Left lung (tissue), 10 donors: ENCODE results near the gene IFTAP. TPM values are rescaled to one million over a fixed set of nuclear protein-coding genes. Genes with fewer than 3 reads are reported as not detected.
A peak's percentile ranks its signal among the peaks of the same experiment; 100 is the strongest.

Source experiments
- ATAC-seq: fragments of 200-7000 bp; cut with Tn5 transposase; one replicate; pipeline ENCODE4 v1.9.1; 2020; ENCODE audit warnings: moderate library complexity
- DNase-seq, 4 donors: peaks; one replicate each; pipeline ENCODE4 v3.0.0-alpha.2; 2013 to 2020
- H3K27ac ChIP-seq, 2 donors: fragments of 200-600 bp; sonication (generic) in 1 of 2; one replicate each; pipeline versions ENCODE4 v1.5.0 to v1.8.0; 2020 to 2021
- H3K27me3 ChIP-seq, 2 donors: fragments of 200-600 bp; sonication (generic) in 1 of 2; one replicate each; pipeline versions ENCODE4 v1.5.0 to v1.8.0; 2020 to 2021
- H3K36me3 ChIP-seq, 2 donors: fragments of 200-600 bp; sonication (generic) in 1 of 2; one replicate each; pipeline versions ENCODE4 v1.5.0 to v1.8.0; 2020 to 2021
- H3K4me1 ChIP-seq, 2 donors: fragments of 200-600 bp; one replicate each; pipeline ENCODE4 v1.8.0; 2021
- H3K4me3 ChIP-seq, 2 donors: fragments of 200-600 bp; sonication (generic) in 1 of 2; one replicate each; pipeline versions ENCODE4 v1.5.0 to v1.8.0; 2020 to 2021; ENCODE audit warnings: mild to moderate bottlenecking in 1 of 2
- H3K9me3 ChIP-seq, 2 donors: fragments of 200-600 bp; sonication (generic) in 1 of 2; one replicate each; pipeline versions ENCODE4 v1.5.0 to v1.8.0; 2020 to 2021
- intact Hi-C, 2 donors: fragments of 100-400 bp; cut with DNase I; formaldehyde crosslinking; loops; one replicate each; pipeline versions ENCODE4 v1.11.2 to v1.14.2; 2022
- polyA plus RNA-seq, 6 donors: library from polyadenylated mRNA; unstranded; fragments of 120-200 nt; gene quantifications; one replicate each; pipeline ENCODE4 v1.2.1, GENCODE V29; 2013; ENCODE audit not compliant: insufficient read length in 6 of 6
- total RNA-seq, 2 donors: library from RNA; stranded (reverse); fragmentation: NEBNext Ultra II Directional; extraction: Animal tissue kit (Norgen Biotek cat#: 25700); gene quantifications; one replicate each; pipeline ENCODE4 v1.2.1, GENCODE V29; 2021
- TF ChIP-seq, protein P1 (sequence below), 2 donors: fragments of 200-600 bp; sonication (generic) in 1 of 2; IDR thresholded peaks; one replicate each; pipeline versions ENCODE4 v1.5.0 to v1.8.0; 2021; ENCODE audit warnings: antibody characterized with exemption in 2 of 2
- donor health status: DM: no; HTN: yes; CAD: no.
- donor health status: DM: no; HTN: no; CAD: no.

IFTAP gene
- total and polyA plus RNA-seq, 8 donors = 11.8 to 53.9 (median 48.4) TPM

DNA sequence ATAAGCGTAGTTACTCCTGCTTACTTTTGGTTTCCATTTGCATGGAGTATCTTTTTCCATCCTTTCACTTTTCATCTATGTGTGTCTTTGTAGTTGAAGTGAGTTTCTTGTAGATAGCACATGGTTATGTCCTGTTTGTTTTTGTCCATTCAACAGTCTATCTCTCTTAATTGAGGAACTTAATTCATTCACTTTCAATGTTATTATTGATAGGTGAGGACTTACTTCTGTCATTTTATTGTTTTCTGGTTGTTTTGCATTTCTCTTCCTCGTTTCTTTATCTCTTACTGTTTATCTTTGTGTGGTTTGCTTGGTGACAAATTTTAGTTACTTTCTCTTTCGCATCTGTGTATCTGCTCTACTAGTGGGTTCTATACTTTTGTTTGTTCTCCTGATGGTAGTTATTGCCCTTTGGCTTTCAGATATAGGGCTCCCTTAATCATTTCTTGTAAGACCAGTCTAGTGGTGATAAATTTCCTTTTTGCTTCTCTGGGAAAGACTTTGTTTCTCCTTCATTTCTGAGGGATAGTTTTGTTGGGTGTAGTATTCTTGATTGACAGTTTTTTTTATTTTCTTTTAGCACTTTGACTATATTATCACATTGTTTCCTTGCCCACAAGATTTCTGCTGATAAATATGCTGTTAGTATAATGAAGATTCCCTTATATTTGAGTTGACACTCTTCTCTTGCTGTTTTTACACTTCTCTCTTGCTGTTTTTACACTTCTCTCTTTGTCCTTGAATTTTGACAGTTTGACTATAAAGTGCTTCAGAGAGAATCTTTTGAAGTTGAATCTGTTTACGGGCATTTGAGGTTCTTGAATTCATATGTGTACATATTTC lies 35.5 kb upstream of the IFTAP start:
- no peak for ATAC-seq
- Histone ChIP-seq H3K27ac (no peak overlapping the region), H3K9me3 (peaks cover 0 to 5% of the 10 kb centered on the region in 2 donors), H3K27me3 (no peaks in the 10 kb centered on the region), H3K36me3 (no peaks in the 10 kb centered on the region), H3K4me3 (no peak overlapping the region), H3K4me1 (no peaks in the 10 kb centered on the region)
- DNase-seq = no peak
- intact Hi-C loops = no loop called here
- TF ChIP-seq, protein P1, sequence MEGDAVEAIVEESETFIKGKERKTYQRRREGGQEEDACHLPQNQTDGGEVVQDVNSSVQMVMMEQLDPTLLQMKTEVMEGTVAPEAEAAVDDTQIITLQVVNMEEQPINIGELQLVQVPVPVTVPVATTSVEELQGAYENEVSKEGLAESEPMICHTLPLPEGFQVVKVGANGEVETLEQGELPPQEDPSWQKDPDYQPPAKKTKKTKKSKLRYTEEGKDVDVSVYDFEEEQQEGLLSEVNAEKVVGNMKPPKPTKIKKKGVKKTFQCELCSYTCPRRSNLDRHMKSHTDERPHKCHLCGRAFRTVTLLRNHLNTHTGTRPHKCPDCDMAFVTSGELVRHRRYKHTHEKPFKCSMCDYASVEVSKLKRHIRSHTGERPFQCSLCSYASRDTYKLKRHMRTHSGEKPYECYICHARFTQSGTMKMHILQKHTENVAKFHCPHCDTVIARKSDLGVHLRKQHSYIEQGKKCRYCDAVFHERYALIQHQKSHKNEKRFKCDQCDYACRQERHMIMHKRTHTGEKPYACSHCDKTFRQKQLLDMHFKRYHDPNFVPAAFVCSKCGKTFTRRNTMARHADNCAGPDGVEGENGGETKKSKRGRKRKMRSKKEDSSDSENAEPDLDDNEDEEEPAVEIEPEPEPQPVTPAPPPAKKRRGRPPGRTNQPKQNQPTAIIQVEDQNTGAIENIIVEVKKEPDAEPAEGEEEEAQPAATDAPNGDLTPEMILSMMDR (IDR thresholded peaks at IDR 0.05) = no peak

DNA sequence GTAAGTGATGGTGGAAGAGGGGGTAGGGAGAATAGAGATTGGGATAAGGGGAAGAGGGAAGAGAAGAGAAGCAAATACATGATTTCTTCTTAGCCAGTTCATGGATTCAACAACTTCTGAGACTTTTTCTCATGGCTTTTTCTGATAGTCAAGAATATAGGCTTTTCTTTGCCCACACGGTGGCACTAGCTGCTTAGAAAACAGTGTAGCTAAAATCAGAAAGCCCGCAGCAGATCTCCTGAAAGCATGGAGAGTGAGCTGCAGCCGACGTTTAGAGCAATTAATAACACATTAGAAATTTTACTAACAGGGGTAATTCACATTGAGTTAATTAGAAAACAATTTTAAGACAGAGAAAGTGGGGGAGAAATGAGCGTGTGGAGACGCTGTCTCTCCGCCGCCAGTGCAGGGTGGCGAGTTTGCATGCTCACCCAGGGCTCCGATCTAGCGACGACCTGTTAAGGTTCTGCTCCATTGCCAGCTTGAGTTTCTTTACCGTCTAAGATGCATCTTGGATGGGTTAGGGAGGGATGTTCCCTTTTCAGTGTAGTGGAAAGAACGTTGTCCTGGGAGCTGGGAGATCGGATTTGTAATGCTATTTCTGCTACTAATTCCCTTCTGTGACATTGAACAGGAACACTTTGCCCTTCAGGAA lies 29.8 kb upstream of the IFTAP start:
- H3K27ac ChIP-seq = no peak overlapping the region
- intact Hi-C loops = loop anchor here in 1 of 2 donors (10.0 kb wide), 2 partner anchors 100 to 180 kb away; no protein-coding TSS in a partner anchor
- TF ChIP-seq, protein P1 (IDR thresholded peaks at IDR 0.05) = peak; percentile 20 to 35
- ATAC-seq = peak; percentile 91
- H3K36me3 ChIP-seq = no peaks in the 10 kb centered on the region
- H3K27me3 ChIP-seq = peaks cover 0 to 4% of the 10 kb centered on the region in 2 donors
- DNase-seq = peak in 2 of 4 donors; percentile 67 to 77
- peaks cover 0 to 3% of the 10 kb centered on the region in 2 donors for H3K4me1 ChIP-seq
- no peaks in the 10 kb centered on the region for H3K9me3 ChIP-seq
- peak overlapping the region in 1 of 2 donors; percentile 5 for H3K4me3 ChIP-seq

DNA sequence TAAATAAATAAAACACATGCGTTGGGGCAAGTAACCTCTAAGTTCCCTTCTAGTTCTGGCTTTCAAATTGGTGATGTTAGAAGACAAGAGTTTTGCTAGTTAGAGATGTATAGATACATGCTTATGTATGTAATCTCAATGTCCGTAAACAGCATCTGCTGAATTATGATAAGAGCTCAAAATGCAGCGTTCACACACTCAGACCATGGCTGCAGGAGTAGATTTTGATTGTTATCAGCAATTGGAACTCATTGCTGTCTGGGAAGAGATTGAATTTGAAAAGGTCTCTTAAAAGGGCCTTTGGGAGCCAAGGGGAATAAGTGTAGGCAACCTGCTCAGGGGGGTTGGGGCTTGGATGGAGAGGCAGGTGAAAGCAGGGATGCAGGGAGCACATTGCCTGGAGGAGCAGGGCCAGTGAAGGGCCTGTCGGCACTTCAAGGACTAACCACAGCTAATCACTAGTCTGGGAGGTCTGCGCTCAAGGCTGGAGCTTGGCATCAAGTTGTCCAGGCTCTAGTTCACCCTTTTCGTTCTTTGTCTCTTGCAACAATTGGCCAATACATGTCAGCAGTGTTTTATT lies 29.2 kb upstream of the IFTAP start:
- H3K27ac ChIP-seq = no peak overlapping the region
- H3K4me1 ChIP-seq = peaks cover 0 to 3% of the 10 kb centered on the region in 2 donors
- intact Hi-C loops = loop anchor here in 1 of 2 donors (10.0 kb wide), 2 partner anchors 100 to 180 kb away; no protein-coding TSS in a partner anchor
- H3K27me3 ChIP-seq = peaks cover 0 to 4% of the 10 kb centered on the region in 2 donors
- DNase-seq (no peak), ATAC-seq (no peak)
- TF ChIP-seq, protein P1 (IDR thresholded peaks at IDR 0.05) = no peak
- H3K4me3 ChIP-seq = no peak overlapping the region
- H3K9me3 ChIP-seq = no peaks in the 10 kb centered on the region
- H3K36me3 ChIP-seq = no peaks in the 10 kb centered on the region

DNA sequence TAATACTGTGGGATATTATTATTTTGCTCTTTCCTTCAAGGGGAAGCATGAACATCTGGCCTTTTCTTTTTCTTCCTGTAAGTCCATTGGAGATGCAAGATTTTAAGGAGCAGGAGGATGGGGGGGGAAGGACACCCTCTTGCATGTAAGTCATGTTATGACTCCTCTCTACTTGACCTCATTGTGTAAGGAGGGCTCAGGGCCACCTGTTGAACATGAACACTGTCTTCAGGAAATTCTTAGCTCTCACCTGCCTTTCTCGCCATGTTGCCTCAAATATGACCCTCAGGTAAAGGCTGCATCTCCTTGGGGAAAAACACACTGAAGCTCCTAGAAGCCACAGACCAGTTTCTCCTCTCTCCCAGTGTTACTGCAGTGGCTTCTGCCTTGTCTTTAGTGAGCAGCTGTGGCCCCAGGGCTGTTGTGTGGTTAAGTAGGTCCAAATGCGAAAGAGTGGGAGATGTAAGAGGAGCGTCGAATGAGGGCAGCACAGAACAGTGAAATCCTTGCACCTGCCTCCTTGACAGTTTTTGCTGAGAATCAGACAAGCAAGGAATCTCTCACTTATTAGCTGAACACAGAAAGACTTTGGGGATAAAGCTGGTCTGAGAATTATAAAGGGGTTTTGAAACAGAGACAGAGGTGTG lies 27.8 kb upstream of the IFTAP start:
- TF ChIP-seq, protein P1 (IDR thresholded peaks at IDR 0.05) = no peak
- Histone ChIP-seq H3K27ac (no peak overlapping the region), H3K4me1 (peaks cover 0 to 3% of the 10 kb centered on the region in 2 donors), H3K9me3 (no peaks in the 10 kb centered on the region), H3K4me3 (no peak overlapping the region), H3K27me3 (peaks cover 0 to 4% of the 10 kb centered on the region in 2 donors), H3K36me3 (no peaks in the 10 kb centered on the region)
- DNase-seq (no peak), ATAC-seq (no peak)
- intact Hi-C loops = loop anchor here in 1 of 2 donors (10.0 kb wide), 2 partner anchors 98 to 178 kb away; no protein-coding TSS in a partner anchor
